Adipose tissue (tissue), 3 donors: Measurements from ENCODE around the gene AMER2. TPM values are rescaled to one million over a fixed set of nuclear protein-coding genes. Genes with fewer than 3 reads are reported as not detected.
"Not testable (repeated sequence)": the region's sequence is repeated elsewhere in the genome, so short reads cannot be mapped to it uniquely, and the experiment has no call there.

Experiments used
- H3K27ac ChIP-seq: one replicate; pipeline ENCODE4 v1.5.1; 2013; ENCODE audit warnings: low read depth, low read length
- WGBS, 3 donors: extraction: QIAGEN DNeasy Blood & Tissue Kit; methylation state at CpG; one replicate each; pipeline ENCODE4 v1.1.7; 2013; 5-methylcytosine and 5-hydroxymethylcytosine counted together
- polyA plus RNA-seq, 3 donors: library from polyadenylated mRNA; stranded (reverse); fragments of 200-250 nt; gene quantifications; one replicate each; pipeline ENCODE4 v1.2.3, GENCODE V29; 2013
- donor health status: healthy with polysubstance abuse.
- donor health status: Bipolar disorder and iron deficiency.
- donor health status: healthy.

AMER2 gene
- polyA plus RNA-seq, 3 donors: 0.01 TPM; not detected in 2

DNA sequence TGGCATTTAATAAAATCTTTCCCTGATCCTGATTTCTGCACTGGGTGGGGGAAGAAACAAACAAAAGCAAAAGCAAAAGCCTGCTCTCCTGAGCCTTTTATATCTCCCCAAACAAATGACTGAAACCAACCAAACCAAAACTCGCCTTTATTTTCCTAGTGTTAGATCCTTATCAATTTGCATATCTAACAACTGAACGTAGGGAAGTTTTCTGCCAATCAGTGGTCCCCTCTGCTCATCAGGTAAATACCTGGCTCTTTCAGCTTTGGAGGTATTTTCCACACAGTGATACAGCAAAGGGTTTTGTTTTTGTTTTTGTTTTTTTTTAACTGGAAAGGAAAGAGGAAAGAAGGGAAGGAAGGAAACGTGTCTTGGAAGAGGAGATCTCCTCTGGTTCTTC, 3.3 kb downstream of the AMER2 start:
- no peak overlapping the region for H3K27ac ChIP-seq
- 17 to 34% (median 32%) methylated on average over 3 of the region's 3 CpGs for WGBS, 3 donors

DNA sequence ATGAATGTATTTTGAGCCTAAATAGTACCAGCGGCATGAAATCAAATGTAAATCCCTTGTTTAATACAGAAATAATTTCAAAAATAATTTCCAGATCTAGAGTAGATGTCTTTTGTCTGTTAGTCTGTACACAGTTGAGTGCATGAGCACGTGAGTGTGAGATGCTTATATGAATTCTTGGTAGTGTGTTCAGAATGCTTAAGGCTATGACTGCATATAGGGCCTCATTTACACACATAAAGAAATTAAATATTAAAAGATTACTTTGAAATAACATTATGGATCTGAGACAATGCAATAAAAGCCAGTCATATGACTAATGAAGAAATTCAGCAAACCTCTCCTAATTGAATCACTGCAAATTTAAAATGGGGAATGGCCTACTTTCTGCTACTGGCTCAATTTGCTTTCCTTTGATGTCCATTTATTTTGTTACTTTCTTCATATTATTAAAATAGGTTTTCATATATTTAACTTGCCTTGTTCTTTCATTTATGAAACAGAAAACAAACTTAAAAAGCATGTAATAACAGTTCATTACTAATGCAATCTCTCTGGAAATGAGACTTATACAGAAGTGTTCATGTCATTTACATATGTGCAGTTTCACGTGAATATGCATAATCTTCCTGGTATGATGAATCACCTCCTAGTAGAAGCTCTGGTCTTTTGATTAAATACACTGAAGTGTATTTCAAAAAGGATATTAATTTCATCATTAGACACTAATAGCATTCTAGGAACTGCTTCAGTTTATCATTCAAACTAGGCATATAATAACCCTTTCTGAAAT, 4.5 kb downstream of the AMER2 start:
- WGBS, 3 donors: 82 to 87% (median 85%) methylated on average over 3 of the region's 3 CpGs
- H3K27ac ChIP-seq: no peak overlapping the region

DNA sequence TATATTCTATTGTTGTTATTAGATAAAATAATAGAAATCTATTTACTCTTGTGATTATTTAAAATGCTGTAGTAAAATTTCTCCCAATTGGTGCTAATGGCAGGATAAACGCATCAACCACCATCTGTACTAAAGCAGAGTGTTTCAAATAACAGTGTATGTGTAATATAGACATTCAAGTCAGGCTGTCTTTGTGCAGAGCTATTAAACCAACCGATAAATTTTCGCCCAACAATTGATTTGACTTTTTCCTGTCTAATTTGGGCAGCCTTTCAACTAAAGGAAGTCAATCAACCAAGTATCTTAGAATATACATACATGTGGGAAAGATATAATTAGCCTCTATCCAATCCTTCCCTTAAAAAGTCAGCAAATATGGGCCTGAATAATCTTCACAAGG, 5.8 kb downstream of the AMER2 start:
- H3K27ac ChIP-seq: no peak overlapping the region
- WGBS, 3 donors: 73 to 82% (median 77%) methylated on average over 3 of the region's 3 CpGs

DNA sequence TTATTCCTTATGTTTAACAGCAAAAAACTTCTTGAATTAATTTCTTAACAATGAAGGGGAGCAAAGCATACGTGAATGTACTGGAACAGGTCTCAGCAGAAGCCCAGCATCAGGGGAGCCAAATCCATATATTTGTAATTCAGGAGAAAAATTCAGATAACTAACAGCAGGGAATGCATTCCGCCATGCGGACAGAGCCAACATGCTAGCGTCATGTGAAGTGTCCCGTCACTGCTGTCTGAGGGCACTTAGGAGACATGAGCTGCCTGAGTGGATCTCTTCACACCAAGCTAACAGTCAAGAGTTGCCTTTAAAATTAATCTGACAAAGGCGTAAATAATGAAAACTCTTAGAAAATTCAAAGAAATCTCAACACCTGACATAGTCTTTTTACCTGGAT, 6.4 kb downstream of the AMER2 start:
- no peak overlapping the region for H3K27ac ChIP-seq
- 73 to 86% (median 80%) methylated on average over 6 of the region's 6 CpGs for WGBS, 3 donors

DNA sequence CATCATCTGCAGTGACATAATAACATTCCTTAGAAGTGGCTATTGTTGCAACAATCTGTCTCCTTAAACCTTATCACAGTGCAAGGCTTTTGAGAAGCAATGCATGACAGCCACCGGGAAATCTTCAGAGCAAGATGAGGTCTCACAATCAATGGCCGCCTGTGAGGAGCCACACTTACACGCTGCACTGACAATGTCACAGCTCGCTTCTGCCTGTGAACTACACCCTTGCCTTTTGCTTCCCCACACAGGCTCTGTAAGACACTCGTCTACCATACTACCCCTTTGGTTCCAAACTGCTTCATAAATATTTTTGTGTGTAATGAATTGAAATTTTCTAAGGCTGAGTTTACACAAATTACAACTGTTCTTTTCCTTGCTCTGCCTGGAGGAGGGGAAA, 6.9 kb downstream of the AMER2 start:
- H3K27ac ChIP-seq: not testable (repeated sequence)
- 36 to 48% (median 47%) methylated on average over 5 of the region's 5 CpGs for WGBS, 3 donors

DNA sequence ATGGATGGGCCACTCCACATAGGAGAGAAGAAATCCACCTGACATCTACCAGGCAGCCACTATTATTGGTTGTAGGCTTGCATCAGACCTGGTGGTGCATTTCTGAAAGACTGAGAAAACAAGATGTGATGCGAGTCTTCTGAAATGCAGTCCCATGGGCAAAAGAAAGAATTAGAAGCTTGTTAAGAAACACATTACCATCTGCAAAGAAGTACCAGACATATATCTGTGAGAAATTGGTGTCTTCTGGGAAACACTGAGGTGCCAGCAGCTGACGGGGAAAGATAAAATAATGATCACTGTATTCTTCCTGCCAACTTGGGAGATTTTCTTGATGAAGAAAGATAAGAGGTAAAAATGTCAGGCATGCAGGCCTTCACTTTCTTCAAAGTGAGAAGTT, 14.4 kb downstream of the AMER2 start:
- no peak overlapping the region for H3K27ac ChIP-seq
- WGBS, 3 donors: 60 to 74% (median 67%) methylated on average over 2 of the region's 2 CpGs

DNA sequence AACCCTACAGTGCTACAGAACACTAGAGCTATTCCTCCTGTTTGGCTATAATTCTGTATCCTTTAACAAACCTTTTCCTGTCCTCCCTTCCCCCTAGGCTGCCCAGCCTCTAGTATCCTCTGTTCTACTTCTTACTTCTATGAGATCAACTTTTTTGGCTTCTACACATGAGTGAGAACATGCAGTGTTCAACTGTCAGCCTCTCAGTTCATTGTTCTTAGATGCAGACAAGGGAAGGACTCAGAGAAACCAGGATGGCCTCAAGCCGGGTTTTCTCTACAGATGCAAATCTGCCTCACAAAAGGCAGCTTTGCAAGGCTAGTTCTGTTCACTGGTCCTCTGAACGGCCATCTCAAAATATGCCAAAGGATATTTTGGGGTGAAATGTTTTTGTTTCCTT, 18.4 kb downstream of the AMER2 start:
- WGBS, 3 donors: 41 to 55% (median 53%) methylated on average over 2 of the region's 2 CpGs
- no peak overlapping the region for H3K27ac ChIP-seq

DNA sequence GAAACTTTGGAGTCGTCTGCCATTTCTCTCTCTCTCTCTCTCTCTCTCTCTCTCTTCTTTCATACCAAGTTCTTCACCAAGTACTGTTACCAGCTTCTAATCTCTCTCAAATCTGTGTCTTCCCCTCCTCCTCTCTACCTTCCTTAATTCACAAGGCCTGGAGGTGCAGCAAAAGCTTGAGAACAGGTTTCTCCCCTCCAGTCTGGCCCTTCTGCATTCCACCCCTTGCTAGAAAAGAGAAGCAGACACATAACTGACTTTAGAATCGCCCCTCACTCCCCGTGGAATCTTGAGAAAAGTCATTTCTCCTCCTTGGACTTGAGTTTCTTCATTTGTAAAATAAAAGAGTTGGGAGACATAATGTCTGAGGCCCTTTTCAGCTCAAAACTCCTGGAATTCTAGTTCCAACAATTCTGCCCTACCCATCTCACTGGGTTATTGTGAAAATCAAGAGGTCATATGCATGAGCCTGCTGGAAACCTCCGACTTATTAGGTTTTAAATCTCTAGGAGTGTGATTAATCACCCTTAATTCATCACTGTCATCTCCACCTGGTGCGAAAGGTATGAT, 20.4 kb downstream of the AMER2 start:
- no peak overlapping the region for H3K27ac ChIP-seq
- 36 to 53% (median 51%) methylated on average over 5 of the region's 5 CpGs for WGBS, 3 donors

DNA sequence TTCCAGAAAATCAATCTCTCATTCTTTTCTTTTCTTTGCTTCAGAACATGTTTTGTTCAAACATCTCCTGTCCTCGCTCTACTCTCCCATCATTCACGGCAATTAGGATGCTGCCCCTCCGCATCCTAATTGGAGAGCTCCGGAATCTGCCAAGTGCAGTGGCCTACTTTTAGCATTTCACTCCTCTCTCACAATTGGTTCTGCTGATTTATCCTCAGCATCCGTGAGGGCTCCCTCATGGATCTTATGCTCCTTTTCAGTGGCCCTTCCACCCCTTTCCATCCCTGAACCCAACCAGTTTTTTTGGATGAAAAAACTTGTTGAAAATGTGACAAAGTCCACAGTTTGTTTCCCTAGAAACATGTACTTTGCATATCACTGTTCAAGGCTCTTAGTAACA, 22.4 kb downstream of the AMER2 start:
- H3K27ac ChIP-seq: no peak overlapping the region
- WGBS, 3 donors: 80 to 88% (median 87%) methylated on average over 5 of the region's 5 CpGs

DNA sequence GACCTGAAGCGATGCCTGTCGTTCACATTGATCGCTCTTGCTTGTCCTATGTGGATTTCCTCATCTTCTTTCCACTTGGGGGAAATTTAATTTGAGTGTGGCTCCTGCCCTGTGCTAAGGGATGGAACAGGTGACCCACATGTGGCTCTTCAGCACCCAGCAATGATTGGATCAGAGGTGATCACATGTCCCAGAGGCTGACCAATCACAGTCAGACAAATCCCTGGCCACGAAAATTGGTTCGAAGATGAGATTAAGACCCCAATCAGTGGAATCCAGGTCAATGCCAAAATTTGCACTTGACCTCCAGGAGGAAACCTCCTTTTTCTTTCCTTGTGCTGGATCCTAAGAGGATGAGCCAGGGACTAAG, 23.7 kb downstream of the AMER2 start:
- WGBS, 3 donors: 78 to 96% (median 95%) methylated on average over 5 of the region's 5 CpGs

DNA sequence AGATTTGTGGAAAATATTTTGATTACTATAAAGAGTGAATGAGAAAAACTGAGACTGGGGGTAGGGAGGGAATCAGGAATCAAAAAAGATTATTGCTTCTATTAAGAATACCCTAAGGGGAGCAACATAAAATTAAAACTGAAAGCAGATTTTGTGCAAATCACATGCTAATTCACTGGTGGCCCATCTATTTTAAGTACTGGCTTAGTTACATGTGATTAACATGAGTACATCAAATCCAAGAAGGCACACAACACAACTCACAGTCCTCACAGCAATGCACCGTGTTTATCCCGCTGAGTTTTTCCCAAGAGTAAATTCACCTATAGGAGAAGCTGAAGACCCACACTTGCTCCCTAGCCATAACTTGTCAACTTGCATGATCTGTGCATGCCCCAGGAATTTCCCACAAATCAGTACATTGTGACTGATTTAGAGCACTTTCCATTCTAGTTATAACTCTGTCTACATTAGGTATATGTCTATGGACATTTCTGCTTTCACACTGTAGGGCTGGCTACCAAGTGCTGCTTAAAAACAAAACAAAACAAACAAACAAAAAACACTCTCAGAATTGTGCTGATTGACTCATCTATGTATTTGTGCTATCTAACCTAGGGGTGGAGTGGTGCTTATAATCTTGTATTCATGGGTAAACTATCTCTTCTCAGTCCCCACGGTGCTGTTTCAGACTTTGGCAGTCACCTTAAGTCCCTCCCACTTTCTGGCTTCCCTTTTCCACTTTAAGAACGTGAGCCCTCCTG, 24.3 kb downstream of the AMER2 start:
- 60 to 72% (median 71%) methylated on average over 4 of the region's 4 CpGs for WGBS, 3 donors
- no peak overlapping the region for H3K27ac ChIP-seq

More for the DNA sequence above, 23.7 kb downstream of the AMER2 start:
- H3K27ac ChIP-seq: no peak overlapping the region

DNA sequence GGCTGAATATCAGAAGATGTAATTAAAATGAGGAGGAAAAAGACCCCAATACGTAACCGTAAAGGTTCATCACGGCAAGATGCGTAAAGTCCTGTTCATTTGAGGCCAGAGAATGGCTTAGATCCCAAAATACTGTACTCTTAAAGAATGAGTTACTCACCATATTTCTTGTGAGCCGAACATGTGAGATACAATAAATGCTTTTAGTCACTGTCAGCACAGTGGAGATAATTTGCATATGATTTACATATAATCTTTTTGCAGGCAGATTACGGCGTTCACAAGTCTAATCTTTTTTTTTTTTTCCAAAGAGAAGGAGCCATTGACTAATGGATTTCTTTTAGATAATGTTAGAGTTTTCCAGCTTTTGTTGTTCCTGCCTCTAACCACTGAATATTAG, 28.4 kb downstream of the AMER2 start:
- no peak overlapping the region for H3K27ac ChIP-seq
- WGBS, 3 donors: 81% methylated on average over 7 of the region's 7 CpGs

DNA sequence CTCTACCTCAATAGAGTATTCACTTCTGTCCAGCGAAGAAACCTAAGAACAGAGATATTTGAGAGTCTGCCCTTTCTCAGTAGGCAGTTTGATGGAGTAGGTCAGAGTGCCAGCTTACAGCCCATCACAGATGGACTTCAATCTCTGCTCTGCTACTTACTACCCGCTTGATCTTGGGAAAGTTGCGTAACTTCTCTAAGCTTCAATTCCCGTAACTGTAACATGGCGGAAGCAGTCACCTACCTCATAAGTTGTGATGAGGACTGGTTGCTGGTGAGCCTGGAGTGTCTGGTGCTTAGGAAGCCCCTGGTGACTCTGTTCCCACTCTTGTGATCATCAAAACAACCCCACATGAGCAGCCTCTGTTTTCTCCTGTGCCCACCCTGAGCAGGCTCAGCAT, 31.0 kb downstream of the AMER2 start:
- WGBS, 3 donors: 76 to 85% (median 78%) methylated on average over 5 of the region's 5 CpGs
- H3K27ac ChIP-seq: no peak overlapping the region

DNA sequence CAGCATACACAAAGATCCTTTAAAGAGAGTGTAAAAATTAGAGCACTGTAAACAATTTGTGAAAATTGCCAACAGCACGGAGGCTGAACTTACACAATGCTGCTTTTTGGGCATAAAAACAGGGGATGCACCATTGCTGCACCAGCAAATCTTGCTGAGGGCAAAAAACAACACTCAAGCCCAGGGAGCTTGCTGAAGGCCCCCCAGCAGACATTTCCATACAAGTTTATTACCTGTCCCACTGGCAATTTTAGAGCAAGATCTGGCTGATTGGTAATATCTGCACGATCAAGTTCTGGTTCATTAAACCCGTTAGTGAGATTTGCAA, 34.3 kb downstream of the AMER2 start:
- WGBS, 3 donors: 49 to 71% (median 60%) methylated on average over 3 of the region's 3 CpGs
- no peak overlapping the region for H3K27ac ChIP-seq

DNA sequence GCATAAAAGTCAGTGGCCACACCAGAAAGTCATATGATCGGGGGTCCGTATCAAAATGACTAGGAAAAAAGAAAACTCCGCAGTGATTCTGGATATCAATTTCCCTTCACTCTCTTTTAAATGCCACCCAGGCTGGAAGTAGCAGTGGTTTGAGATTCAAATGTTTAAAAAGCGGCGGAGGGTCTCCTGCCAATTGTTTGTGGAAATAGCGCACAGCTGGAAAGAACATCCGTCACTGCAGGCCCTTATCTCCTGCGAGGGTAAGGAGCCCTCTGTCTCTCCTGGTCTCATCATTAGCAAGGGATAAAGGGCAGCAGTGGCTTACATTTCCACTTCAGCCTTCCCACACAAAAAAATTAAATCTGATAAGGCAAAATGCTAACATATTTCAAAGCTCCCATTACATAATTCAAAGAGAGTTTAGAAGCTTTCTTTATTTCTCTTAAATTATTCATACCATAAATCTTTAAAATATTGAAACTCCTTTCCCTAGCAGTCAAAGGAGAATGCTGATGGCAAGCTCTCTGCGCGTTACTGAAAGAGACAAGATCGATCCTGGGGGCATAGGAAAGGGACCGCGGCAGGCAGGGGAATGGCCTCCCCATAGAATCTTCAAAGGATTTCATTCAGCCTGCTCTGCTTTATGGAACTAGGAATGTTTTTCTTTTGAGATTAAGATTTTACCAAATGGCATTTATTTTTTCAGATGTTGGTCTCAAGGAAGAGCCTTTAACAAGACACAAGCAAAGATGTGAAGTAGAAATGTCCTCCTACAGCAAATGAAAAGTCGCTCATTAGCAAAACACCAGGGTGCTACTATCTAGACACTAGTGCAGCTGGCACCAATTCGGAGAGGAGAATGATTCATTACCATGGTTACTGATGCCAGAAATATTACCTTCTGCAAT, 35.0 kb downstream of the AMER2 start:
- 6 to 26% (median 16%) methylated on average over 15 of the region's 15 CpGs for WGBS, 3 donors
- H3K27ac ChIP-seq: no peak overlapping the region

DNA sequence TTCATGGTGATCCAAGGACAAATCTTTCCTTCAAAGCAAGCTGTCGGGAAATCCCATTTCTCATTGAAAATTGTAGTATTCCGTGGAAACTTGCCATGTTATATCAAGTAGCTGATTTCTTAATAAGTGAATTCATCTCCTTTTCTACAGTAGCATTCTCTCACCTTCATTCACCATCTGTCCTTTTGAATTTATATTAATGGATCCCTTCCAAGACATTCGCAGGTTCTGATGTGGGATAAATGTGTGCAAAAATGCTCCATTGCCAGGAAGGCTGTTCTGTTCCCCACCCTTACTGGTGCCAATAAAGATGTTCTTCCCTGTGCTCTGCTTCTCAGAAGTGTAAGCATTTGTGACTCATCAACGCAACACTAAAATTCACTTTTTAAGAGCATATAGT, 36.2 kb downstream of the AMER2 start:
- 77 to 94% (median 91%) methylated on average over 4 of the region's 4 CpGs for WGBS, 3 donors
- H3K27ac ChIP-seq: no peak overlapping the region

DNA sequence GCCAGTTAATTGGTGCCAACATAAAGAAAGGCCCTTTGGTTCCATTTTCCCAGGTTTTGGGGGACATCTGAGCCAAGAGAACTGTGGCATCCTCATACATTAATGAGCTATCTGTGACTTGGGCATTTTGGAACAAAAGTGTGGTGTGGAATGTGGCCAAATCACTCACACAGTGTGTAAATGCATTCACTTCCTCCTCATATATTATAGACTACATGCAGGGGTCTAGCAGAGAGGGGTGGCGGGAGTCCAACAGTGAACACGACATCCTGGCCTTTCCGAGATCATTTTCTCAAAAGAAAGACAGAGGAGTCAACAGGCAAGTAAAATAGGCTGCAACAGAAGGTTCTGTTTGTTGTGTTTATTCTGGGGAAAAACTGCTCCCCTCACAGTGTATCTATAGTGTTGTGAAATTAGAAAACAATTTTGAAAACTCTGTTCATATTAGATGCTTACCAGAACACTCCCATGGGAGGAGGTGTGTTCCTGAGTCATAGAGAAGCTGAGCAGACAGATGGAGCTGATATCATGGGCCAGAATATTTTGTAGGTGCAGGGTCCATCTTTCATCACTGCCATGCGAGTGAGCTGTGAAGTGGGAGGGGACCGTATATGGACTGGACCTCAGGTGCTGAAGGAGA, 39.2 kb downstream of the AMER2 start:
- WGBS, 3 donors: 44 to 73% (median 45%) methylated on average over 5 of the region's 5 CpGs
- H3K27ac ChIP-seq: no peak overlapping the region

DNA sequence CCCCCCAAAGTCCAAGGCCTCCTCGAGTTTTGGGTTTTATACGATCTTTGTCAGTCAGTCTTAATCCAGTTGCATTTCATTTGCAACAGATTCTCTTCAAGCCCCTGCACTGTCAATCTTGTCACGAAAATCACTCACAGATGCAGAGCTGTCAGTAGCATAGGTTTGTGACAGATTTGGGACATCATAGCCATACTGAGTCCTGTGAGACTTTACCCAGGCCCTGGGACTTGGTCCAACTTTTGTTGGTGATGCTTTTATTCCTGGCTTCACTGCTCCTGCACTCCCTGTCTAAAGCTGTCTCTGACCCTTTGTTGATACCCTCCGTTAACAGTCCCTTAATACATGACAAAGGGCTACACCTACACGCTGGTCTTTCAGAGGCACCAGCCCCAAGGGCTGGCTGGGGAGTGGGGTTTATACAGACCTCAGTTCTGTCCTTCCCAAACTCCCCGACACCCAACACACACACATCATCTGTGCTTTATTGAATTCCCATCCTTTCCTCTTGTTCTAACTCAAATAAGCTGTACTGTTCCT, 40.1 kb downstream of the AMER2 start:
- 58 to 70% (median 70%) methylated on average over 6 of the region's 6 CpGs for WGBS, 3 donors
- no peak overlapping the region for H3K27ac ChIP-seq
